IPS-NIHi7 (cell line): ENCODE measurements around the gene SLC26A11.

Source experiments
- DNase-seq: peaks from one replicate; pipeline ENCODE4 v3.0.0; 2012; ENCODE audit warnings: mixed read lengths; ENCODE audit errors: extremely low spot score

The SLC26A11 gene

DNA sequence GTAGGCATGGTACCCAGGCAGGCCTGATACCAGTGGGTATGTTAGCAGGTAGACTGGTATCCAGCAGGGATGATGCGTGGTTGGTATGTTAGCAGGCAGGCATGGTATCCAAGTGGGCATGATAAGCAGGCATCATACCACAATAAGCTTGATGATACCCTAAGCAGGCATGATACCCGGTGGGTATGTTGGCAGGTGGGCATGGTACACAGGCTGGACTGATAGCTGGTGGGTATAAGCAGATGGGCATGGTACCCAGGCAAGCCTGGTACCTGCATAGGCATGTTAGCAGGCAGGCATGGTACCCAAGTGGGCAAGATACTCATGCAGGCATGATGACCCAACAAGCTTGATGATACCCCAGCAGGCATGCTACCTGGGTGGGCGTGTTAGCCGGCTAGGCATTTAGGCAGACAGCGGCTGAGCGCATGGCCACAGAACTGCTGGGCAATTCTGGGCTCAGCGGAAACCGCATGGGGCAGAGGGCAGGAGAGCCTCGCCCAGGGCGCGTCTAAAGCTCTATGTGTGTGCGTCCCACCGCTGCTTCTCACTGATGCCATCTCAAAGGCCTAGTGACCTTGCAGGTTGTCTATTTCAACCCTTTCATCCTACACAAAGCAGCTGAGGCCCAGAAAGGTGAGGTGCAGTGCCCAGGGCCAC lies 2.4 kb upstream of the SLC26A11 start:
- no peak for DNase-seq

DNA sequence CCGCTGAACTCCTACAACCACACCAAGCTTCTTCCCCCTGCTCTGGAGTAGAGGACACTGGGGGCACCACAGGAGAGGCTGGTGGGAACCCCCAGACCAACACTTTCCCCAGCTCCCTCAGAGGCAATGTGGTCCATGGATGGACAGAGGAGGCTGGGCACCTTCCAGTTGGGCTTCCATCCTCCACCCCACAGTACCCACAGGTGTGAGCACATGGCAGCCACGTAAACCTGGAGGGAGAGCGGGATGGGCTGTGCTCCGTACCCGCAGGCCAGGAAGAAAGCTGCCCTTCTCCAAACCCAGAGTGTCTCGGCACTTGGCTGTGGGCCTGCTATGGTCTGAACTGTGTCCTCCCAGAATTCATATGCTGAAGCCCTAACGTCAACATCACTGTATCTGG lies 1.8 kb upstream of the SLC26A11 start:
- no peak for DNase-seq

DNA sequence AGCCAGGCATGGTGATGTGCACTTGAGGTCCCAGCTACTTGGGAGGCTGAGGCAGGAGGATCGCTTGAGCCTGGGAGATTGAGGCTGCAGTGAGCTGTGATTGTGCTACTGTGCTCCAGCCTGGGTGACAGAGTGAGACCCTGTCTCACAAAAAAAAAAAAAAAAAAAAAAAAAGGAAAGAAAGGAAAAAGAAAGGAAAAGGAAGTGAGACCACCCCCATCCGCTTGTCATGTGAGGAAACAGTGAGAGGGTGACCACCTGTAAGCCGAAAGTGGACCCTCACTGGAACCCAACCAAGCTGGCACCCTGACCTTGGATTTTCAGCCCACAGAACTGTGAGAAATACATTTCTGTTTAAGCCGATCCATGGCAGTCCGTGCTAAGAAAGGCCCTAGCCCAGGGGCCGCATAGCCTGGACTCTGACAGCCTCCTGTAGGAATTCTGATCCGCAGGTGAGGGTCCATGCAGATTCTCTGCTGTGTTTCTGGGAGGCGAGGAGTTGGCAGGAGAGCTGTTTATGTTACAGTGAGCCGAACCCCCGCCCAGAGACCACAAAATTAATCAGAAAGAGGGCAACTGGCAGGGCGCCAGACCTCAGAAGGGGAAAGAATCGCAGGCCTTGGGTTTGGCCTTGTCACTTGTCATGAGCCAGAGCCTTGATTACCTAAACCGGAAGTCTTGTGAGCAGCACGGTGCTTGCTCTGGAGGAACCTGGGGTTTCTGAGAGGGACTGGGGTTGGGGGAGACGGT lies 1.0 kb upstream of the SLC26A11 start:
- DNase-seq: peak; percentile 43

DNA sequence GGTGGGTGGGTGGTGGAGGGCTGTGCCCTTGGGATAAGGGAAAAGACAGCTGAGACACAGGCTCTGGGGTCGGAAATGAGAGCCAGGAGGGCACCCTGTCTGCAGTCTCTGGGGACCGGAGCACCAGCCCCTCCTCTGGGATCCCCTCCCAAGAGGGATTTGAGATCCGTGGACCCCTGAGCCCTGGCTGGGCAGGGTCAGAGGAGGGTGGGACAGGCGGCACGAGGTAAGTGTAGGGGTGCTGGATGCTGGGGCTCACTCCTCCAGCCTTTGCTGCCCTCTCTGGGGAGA lies 519 bp upstream of the SLC26A11 start:
- DNase-seq: no peak

DNA sequence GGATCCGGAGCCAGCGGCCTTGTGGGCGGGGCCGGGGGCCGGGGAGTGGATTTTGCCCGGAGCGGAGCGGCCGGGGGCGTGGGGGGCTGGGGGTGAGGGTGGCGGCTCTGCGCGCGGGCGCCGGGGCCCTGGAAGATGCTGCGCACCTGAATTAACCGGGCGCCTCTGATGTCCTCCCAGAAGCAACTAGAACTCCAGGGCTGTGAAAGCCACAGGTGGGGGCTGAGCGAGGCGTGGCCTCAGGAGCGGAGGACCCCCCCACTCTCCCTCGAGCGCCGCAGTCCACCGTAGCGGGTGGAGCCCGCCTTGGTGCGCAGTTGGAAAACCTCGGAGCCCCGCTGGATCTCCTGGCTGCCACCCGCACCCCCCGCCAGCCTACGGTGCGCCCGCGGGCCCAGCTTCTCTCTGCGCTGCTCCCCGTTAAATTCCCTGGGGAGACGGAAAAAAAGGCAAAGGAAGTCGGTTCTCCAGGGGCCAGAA lies 549 bp downstream of the SLC26A11 start:
- DNase-seq: peak; percentile 41

DNA sequence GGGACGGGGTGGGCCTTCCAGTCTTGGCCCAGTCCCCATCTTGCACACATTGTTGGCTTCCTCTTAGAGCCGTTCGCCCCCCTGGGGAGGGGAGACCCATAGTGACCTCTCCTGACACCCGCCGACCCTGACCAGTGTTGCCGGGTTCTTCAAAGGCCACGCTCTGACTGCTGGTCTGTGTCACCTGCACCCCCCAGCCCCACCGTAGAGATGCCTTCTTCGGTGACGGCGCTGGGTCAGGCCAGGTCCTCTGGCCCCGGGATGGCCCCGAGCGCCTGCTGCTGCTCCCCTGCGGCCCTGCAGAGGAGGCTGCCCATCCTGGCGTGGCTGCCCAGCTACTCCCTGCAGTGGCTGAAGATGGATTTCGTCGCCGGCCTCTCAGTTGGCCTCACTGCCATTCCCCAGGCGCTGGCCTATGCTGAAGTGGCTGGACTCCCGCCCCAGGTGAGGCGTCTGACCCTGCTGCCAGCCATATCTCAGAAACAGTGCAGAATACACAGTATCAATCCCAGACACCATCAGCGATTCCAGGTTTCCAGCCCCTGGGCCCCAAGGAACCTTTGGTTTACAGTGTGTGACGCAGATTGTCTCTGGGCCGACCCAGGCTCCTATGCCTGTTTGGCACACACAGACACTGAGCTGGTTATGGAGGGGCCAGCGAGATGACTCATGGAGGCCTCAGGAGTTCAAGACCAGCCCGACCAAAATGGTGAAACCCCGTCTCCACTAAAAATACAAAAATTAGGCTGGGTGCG lies 1.3 kb downstream of the SLC26A11 start:
- DNase-seq: no peak

DNA sequence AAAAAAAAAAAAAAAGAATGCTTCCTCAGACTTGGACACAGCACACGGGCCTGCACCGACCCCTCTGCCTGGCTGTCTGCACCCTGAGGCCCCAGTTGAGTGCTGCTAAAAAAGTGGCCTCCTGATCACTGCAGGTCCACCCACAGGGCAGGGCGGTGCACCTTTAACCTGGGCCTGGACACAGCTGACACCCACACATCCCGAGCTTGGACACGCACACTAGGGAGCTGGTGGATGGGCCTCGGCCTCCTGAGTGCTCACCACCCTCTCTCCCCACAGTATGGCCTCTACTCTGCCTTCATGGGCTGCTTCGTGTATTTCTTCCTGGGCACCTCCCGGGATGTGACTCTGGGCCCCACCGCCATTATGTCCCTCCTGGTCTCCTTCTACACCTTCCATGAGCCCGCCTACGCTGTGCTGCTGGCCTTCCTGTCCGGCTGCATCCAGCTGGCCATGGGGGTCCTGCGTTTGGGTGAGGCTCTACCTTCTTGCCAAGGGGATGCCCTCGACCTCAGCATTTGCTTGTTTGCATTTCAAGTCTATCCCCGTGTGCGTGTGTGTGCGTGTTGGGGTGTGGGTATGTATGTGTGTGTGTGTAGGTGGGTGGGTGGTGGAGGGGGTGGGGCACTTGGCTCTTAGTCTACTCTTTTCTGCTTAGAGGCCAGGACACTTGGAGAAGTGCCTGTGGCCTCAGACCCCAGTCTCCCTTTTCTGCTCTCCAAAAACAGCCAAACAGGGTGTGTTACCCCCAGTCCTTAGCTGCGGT lies 2.3 kb downstream of the SLC26A11 start:
- DNase-seq: no peak

DNA sequence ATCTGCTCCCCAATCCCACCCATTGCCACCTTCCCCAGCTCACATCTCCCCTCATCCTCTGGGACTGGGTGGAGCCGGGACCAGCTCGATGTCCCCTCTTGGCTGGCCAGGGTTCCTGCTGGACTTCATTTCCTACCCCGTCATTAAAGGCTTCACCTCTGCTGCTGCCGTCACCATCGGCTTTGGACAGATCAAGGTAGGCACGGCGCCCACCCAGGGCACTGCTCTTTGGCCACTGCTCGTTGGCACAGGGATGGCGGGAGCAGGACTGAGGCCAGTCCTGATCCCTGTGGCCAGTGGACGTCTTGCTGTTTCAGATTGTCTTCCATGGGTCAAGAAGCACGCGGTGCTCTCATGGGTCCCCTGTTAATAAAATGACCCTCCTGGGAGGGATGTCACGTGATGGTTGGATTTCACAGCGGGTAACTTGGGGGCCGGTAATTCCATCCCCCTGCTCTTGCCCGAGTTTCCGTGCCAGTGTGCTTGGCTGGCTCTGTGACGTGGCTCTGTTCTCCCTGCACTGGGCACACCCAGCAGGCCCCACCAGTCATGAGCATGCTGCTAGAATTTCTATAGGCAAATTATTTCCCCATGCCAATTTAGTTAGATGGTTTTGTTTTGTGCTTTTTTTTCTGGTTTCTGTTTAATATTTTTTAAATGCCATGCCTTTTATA lies 3.1 kb downstream of the SLC26A11 start:
- no peak for DNase-seq

DNA sequence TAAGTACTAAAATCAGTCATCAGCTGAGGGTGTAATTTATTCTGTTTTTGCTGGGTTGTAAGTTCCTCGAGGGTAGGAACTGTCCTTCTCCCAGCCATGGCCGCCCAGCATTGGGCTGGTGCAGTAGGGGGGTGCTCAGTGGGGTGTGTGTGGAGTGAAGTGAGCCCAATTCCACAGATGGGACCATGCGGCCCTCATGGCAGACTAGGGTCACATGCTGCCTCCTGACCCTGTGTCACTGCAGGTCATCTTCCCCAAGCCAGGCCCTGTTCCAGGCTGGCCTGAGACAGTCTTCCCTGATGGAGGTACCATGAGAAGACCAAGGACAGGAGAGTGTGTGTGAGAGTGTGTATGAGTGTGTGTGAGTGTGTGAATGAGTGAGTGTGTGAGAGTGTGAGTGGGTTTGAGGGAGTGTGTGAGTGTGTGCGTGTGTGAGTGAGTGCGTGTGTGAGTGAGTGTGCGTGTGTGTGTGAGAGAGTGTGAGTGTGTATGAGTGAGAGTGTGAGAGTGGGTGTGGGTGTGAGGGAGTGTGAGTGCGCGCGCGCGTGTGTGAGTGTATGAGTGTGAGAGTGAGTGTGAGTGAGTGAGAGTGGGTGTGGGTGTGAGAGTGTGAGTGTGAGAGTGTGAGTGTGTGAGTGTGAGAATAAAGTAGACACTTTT lies 3.7 kb downstream of the SLC26A11 start:
- no peak for DNase-seq

DNA sequence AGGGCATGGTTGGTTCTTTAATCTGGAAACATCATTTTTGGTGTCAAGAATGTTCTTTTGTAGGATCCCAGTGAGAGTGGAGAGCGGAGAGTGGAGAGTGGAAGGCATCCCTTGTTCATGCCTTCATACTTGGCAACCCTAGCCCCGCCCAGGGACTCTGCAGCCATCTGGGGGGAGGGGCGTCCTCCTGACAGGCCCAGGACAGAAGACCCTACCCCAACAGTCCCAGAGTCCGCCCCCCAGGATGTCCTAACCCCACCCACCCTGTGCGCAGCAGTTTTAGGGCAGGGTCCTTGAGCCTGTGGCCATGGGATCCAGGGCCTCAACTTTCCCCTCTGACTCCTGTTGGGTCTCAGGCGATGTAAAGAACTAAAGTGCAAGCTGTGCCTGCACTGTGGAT lies 4.5 kb downstream of the SLC26A11 start:
- no peak for DNase-seq

DNA sequence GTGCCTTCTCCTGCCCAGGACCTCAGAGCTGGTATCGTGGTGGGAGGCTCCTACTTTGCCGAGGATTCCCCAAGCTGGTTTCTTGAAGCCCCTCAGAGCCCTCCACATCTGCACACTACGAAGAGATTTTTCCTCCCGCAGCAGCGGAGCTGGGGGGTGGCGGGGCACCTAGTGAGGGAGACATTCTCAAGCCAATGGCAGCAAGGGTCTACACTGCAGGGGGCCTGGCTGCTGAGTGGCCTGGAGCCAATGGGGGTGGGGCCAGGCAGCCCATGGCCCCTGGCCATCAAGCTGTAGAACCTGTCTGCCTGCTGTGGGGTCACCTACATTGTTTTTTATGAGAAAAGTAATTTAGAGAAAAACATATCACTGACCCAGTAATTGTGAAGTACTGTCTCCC lies 5.0 kb downstream of the SLC26A11 start:
- DNase-seq: peak; percentile 58

DNA sequence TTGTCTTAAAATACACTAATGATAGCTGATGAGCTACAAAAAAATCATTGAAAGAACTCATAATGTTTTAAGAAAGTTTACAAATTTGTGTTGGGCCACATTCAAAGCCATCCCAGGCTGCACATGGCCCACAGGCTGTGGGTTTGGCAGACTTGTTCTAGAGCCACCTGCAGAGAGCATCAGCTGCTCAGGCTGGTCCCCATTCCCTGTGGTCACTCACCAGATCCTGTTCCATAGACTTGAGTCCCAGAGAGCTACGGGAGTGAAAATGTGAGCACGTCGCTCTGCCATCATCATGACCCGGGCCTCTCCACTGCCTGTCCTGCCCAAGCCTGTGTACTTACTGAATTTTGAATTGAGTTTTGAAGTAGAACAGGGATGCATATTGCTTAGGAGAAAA lies 6.9 kb downstream of the SLC26A11 start:
- no peak for DNase-seq

DNA sequence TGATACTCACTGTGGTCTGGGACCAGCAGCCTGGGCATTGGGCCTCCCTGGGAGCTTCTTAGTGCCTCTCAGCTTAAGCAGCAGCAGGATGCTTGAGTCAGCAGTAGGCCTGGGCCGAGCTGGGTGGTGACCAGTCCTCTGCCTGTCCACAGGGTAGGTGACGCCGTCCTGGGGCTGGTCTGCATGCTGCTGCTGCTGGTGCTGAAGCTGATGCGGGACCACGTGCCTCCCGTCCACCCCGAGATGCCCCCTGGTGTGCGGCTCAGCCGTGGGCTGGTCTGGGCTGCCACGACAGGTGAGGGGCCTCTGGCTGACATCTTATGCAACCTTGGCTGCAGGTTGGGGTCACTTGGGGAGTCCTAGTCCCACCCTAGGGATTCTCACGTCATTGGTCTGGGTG lies 7.4 kb downstream of the SLC26A11 start:
- no peak for DNase-seq

DNA sequence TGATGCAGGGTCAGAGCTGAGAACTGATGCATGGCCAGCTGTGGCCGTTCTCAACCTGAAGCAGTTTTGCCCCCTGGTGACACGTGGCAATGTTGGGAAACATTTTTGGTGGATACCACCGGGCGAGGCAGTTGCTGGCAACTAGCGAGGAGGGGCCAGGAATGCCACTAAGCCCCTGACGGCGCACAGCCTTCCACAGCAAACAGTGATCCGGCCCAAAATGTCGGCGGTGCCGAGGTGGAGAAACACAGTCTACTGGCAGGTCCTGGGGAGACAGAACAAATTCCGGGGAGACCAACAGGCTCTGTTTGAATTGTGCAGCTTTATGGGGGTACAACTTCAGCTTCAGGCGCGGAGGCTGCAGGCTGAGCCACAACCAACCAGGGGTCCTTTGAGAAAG lies 8.2 kb downstream of the SLC26A11 start:
- no peak for DNase-seq

DNA sequence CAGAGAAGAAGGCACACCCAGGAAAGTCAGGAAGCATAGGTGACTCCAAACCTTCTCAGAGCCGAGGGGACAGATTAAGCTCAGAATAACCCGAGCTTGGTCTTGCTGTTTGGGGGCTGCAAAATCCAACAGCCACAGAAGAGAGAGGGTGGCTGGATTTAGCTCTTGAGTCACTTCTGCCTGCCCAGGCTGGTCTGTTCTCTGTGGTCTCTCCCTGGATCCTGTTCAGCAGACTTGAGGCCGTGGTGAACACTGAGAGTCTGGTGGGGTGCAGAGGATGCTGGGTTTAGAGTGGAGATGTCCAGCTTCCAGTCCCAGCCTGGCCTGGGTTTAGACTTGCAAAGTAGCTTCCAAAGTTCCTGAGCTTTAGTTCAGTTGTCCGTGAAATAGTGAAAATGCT lies 8.8 kb downstream of the SLC26A11 start:
- DNase-seq: no peak

DNA sequence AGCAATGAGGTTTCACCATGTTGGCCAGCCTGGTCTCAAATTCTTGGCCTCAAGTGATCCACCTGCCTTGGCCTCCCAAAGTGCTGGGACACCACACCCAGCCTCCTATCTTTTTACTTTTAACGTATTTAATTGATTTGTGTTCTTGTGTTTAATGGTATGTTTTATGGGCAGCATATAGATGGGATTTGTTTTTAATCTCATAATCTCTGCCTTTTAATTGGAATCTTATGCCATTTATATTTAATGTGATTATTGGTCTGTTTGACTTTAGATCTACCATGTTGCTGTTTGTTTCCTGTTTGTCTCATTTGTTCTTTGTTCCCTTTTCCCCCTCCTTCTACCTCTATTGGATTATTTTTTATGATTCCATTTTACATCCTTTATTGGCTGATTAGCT lies 12.2 kb downstream of the SLC26A11 start:
- DNase-seq: no peak

DNA sequence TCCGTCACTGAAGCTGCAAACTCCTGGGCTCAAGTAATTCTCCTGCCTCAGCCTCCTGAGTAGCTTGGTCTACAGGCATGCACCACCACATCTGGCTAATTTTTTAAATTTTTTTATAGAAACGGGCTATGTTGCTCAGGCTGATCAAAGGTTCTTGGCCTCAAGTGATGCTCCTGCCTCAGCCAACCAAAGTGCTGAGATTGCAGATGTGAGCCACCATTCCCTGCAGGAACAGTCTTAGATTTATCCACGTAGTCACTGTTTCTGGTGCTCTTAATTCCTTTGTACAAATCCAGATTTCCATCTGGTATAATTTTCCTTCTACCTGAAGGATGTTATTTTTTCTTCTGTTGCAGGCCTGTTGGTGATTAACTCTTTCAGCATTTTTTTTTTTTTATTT lies 13.0 kb downstream of the SLC26A11 start:
- DNase-seq: no peak

DNA sequence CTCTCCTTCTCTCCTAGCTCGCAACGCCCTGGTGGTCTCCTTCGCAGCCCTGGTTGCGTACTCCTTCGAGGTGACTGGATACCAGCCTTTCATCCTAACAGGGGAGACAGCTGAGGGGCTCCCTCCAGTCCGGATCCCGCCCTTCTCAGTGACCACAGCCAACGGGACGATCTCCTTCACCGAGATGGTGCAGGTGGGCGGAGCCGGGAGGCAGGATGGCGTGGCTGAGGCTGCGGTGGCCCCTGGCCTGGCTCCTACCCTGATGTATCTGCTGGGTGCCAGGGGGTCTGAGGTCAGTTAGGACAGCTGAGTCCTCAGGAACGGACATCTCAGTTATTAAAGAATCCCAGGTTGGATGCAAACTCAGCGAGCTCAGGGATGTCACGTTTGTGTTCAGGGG lies 16.7 kb downstream of the SLC26A11 start:
- no peak for DNase-seq

DNA sequence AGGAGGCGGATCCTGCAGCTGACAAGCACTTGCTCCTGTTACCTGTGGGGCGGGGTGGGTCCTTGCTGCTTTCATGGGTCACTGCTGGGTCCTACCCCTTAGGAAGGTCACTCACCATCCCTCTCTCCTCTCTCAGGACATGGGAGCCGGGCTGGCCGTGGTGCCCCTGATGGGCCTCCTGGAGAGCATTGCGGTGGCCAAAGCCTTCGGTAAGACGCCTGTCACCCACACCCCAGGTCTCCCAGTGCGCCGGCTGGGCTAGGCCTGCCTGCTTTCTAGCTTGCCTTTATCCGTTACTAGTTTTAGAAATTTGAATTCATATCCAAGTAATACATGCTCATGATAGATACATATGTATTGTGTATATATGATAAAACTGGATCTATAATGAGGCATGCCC lies 17.2 kb downstream of the SLC26A11 start:
- DNase-seq: no peak

DNA sequence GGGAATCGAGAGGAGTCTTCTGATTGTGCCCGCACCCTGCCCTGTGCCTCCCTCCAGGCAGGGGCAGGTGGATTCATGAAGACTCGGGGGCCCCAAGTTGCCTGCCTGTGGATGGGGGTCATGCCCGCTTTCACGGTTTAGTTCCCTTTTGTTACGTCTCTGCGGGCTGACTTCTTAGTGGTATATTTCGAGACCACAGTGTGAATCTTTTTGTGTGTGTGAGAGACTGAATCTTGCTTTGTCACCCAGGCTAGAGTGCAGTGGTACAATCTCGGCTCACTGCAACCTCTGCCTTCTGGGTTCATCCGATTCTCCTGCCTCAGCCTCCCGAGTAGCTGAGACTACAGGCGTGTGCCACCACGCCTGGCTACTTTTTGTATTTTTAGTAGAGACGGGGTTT lies 22.3 kb downstream of the SLC26A11 start:
- DNase-seq: peak; percentile 4
